NCI-H510A (cell line): Measurements from ENCODE around the gene CYFIP2.
A peak's percentile ranks its signal among the peaks of the same experiment; 100 is the strongest.

Experiments used
- DNase-seq: peaks from one replicate; lab custom pipeline; 2025; lab: John Stamatoyannopoulos, UW

Gene CYFIP2

DNA sequence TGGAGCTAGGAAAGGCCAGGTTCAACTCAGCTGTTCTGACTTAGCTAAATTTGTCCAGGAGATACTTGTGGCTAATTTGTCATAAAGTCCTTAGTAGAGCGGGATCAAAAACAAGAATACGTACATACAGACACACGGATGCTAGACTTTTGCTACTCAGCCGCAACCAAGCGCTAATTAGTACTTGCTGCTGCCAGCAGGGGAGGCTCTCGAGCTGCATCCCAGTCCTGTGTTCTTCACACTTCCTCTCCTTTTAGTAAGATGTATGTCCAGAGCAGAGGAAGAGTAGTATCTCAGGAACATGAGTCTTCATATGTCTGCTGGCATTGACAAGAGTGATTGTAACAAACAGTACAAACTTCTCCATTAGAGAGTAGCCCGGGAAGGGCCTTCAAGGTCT is 58.3 kb downstream of the CYFIP2 start:
- DNase-seq: no peak

DNA sequence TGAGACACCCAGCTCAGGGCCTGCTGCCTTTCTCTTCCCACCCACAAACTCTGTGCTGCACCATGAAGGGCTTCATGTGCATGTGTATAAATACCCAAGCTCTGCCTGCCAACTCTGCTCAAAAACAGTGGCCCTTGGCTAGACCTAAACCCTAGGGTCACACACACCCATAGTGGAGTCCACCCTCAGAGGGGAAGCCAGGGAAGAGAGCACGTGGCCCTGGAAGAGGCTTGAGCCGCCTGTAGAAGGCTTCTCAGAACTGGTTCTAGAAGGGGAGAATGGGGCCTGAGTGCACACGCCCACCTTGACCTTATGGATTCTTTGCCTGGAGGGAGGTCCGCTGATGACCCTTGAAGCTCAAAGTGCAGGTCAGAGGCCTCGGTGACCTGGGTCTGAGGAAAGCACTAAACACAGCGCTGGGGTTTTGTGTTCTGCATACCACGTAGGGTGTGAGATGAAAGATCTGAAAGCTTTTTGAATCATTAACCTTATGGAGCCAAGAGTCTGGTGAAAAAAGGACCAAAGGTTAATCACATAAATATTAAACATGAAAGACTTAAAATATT is 60.6 kb downstream of the CYFIP2 start:
- DNase-seq: no peak

DNA sequence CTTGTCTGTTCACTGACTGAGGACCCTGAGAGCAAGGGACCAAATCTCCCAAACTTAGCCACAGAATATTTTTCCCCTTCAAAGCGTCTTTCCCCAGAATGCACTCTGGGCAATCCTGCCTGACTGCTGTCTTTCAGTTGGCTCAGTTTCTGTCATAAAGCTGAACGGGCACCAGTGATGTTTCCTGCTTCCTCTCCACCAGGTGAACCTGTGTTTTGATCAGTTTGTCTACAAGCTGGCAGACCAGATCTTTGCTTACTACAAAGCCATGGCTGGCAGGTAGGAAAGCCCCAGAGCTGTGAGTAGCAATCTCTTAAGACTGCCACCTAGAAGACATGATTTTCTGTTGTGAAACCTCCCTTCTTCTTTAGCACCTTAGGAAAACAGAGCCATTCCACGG is 61.8 kb downstream of the CYFIP2 start:
- DNase-seq: no peak

DNA sequence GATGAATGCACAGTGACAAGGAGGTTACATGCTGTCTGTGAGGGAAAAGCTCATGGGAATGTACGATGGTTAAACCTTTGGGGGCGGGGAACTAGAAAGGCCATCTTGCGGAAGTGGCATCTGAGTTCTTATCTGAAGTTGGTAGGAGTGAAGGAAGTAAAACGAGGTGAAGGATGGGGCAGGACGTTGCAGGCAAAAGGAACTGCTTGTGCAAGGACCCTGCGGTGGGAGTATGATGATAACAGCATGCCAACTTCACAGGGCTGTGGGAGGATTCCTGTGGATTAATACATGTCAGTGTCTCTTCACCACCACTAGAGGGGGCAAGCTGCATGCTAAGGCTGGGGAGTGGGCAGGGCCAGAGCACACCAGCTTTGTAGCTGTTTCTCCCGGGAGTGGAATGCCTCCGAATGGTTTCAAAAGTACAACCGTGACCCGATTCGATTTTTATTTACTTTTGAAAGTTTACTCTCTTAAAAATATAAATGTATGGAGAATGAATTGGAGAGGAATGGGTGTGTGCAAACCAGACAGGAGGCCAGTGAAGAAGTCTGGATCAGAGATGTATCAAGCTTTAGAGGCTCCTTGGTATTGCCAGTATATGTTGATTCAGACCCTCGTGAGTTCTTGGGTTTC is 62.5 kb downstream of the CYFIP2 start:
- peak; percentile 1 for DNase-seq

DNA sequence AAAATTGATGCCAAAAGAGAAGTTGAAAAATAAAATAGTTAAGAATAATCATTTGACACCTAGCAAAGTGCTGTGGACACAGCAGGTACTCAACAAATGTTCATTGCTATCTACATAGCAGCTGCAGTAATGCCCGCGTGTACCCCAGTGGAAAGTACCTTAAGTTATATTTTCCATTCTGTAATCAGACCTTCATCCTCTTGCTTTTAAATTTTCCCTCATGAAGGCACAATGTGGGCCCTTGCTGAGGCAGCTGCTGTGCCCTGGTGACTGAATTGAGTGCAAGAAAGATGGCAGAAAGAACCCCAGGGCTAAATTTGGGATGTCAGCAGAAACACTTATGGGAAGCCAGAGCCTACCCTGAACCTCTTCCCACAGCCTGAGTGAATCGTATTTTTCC is 65.9 kb downstream of the CYFIP2 start:
- no peak for DNase-seq

DNA sequence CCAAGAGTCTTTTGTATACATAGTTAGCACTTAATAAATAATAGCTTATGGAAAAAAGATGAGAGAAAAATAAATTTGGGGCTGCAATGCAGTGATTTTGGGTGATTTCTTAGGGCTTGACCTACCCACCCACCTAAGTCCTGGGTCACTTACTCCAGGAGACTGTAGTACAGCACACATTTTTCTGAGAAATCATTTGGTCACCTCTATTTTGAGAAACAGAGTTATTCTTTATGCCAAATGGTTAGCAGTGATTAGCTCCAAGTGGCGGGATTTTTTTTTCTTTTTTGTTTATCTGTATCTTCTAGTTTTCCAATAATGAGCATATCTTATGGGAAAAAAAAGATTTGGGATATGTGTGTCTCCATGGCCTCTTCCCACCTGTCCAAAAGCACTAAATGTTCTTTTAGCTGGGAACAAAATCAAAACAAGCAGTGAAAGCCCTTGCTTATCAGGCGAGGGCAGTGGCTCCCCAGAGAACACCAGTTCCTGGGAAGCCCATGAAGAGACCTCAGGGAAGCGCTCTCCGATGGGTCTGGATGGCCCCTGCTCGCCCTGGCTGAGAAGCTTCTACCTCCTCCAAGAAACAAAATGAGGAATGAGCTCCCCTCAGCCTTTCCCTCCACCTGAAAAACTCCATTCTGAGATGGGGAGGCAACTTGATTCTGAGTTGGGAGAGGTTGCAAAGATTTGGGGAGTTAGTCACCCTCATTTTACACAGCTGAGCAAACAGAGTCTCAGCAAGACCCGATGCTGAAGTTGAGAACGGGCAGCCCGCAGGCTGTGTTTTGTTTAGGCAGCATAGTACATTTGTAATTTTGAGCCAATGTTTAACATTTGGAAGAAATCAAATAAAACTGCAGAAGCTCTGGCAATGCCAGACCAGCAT is 69.9 kb downstream of the CYFIP2 start:
- DNase-seq: no peak

DNA sequence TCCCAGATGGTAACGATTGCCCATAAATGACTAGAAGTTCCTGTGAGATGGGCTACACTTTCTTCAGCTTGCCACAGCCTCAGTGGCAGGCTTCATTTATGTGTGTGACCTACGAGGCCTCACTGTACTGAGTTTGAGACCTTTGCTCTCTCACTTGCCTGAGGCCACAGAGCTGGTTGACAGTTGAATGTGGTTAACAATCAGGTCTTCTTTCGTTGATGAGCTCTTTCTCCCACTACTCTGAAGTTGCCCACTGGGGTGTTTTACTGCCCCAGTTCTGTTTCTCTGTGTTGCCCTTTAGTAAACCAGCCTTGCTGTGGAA is 70.5 kb downstream of the CYFIP2 start:
- no peak for DNase-seq

DNA sequence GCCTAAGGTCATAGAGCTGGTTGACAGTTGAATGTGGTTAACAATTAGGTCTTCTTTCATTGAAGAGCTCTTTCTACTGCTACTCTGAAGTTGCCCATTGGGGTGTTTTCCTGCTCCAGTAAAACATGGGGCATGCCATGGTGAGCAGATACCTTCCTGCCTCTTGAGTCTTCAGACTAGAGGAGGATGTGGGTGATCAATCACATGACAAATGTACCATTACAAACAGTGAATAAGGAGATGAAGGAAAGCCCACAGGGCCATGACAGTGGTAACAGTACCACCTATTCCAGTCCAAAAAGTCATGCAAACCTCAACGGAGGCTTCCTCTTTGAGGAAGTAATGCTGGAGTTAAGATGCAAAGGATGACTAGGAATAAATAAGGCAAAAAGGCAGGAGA is 73.5 kb downstream of the CYFIP2 start:
- no peak for DNase-seq

DNA sequence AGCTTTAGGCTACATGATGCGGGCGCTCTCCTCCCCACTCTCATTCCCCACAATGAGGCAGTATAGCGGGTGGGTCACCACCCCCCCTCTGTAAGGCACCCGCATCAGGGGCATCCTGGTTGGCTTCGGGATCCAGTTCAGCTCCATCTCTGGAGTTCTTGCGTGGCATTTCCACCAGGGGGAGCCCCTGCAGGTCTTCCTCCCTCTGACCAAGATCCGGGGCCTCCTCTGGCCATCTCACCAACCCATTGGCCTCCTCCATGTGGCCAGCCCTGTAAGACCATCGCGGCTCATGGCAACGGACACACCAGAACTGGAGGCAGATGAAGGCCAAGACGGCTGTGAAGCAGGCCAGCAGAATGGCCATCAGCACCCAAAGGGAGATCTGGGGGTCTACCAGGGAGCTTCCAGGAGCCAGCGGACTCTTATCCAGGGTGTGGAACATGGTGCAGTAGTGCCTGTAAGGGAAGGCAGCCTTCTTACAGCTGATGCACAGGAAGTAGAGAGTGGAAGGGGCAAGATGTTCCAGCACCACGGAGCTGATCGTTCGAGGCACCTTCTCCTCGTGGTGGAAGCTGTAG is 77.0 kb downstream of the CYFIP2 start:
- DNase-seq: no peak

DNA sequence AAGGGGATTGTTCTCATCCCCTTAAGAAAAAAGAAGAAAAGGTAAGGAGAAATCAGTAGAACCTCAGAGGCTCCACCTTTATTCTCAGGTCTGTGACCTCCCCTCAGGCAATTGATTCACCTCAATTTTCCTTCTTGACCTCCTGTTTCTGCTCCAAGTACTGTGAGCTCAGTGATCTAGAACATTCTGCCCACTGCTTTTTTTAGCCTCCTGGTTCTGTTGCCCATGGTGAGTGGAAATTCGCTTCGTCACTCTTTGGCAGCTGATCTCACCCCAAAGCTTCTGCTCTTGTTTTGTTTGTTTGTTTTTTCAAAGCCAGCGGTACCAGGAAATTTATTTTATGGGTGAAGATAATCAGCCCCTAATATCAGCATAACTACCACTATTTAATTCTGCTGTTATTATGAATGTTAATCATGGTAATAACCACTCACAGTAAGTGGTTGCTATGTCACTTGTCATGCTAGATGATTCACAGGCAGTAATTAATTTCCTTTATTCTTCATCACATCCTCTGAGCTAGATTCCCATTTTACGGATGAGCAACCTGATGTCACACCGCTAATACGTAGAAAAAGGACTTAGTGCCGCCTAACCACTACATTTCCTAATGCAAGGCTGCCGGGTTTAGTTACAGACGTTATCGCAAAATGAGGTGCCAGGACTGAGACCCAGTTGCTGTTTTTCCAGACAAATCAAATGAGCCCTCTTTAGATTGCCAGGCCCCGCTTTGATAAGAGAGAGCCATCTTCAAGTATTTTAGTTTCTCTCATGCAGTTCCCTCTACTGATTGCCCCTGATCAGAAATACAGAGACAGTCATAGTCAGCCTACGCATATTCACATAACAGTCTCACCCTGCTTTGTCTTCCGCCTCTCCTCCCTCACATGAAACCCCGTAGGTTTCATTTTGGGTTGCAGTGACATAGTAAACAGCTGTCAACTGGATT is 78.2 kb downstream of the CYFIP2 start:
- no peak for DNase-seq

DNA sequence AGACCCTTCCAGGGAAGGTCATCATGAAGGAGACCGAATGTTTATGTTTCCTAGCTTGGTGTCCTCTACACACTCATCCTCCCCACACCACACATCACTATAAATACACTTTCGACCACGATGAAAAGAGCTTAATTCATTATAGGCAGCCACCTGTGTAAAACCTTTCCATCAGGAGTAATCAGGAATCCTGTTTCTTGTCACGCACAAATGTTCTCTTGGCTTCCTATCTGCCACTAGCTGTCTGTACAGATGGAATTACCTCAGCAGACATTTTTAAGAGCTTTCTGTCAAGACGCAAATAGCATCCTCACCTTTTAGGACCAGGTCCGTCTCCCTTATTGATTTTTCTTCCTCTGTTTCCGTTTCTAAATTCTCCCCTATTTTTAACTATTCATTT is 79.1 kb downstream of the CYFIP2 start:
- DNase-seq: no peak

DNA sequence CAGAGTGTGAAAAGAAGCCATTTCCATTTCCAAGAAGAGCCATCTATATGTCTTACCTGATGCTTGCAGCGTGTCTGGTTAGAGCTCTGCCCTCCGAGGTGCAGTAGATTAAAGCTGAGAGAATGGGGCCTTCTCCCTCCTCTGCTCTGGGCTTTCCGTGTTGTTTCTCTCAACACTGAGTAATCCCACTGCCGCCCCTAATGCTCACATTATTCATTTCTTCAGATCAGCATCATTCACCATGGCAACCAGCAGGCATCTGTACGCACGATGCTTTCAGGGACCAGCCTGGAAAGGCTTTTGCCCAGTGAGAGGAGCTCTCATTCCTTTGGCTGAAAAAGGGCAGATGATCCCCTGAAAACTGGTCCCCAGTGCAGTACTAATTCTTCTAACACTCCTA is 79.6 kb downstream of the CYFIP2 start:
- no peak for DNase-seq

DNA sequence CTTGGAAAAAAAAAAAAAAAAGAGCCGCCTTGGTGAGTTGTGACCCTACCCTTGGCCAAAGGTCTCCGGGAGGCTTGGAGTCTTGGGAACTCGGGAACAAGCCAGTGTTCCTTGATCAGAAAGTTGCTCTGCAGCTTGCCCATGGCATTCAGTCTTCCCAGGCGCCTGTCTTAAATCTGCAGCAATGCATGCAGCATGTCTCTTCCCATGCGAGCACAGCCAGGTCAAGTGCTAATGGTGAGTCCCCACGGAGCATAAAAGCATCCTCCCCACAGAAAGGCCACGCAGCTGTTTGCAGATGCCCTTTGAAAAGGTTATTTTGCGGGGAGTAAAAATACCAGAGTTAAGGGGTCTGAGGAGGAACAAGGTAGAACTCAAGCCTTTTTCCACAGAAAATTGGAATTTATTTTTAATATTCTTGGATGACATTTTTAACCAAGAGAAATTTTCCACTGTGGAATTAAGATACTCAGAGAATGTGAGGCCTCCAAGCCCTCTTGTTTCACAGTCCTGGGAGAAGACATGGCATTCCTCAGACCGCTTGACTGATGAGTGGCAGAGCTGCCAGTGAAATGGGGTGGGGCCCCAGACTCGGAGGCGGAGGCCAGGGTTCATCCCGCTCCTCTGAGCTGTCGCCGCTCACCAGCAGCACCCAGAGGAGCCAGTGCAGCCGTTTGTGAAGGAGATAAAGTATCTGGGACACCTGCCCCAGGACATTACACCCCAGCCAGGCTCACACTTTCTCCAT is 81.6 kb downstream of the CYFIP2 start:
- DNase-seq: no peak

DNA sequence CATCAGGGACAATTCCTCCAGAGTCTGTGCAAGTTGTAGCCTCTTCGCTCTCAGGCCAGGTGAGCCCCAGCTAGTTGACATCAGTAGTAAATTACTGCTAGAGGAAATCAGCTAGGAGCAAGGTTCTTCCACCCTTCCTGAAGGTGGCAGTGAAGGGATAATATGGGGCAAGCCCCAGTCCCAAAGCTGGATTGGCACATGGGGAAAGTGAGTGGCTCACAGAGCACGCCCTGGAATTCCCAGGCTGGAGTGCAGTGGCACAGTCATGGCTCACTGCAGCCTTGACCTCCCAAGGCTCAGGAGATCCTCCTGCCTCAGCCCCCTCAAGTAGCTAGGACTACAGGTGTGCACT is 82.1 kb downstream of the CYFIP2 start:
- no peak for DNase-seq

DNA sequence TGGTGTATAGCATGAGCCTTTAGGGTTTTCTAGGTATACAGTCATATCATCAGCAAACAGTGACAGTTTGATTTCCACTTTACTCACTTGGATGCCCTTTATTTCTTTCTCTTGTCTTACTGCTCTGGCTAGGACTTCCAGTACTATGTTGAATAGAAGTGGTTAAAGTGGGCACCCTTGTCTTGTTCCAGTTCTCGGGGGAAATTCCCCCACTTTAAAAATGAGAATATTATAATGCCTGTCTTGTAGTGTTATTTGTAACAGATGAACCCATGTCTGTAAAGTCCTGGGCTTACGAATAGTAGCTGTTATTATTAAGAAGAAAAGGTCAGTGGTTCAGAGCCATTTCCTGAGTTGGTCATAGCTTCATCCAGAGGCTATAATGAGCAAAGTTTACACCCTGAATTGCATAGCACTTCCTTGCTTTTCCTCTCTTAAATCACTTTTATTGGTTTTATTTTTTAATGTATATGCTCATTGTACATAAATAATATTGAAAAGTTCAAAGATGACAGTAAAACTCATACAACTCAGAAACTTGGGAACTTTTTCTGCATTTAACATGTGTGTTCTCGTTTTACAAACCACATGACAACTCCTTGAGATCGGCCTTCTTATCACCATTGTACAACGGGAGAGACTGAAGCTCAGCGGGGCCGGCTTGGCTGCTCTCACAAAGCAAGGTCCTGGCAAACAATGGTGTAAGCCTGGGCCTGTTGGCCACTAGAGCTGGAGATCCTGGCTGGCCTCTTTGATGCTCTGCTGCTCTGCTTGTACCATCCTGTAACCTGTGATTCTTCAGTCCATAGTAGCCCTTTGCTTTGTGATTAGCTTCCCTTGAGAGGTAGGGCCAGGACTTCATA is 85.2 kb downstream of the CYFIP2 start:
- DNase-seq: no peak

DNA sequence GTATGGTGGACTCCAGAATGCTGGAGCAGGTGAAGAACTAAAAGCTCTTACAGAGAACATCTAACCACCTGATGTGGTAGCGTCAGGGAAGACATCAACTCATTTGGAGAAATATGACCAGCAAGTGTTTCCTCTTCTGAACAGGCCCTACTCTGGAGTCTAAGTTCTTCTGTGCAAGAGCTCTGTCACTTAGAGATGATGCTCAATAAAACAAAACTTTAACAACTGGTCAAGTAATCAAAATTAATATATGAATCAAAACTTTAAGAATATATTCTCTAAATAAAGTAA is 85.8 kb downstream of the CYFIP2 start:
- DNase-seq: no peak

DNA sequence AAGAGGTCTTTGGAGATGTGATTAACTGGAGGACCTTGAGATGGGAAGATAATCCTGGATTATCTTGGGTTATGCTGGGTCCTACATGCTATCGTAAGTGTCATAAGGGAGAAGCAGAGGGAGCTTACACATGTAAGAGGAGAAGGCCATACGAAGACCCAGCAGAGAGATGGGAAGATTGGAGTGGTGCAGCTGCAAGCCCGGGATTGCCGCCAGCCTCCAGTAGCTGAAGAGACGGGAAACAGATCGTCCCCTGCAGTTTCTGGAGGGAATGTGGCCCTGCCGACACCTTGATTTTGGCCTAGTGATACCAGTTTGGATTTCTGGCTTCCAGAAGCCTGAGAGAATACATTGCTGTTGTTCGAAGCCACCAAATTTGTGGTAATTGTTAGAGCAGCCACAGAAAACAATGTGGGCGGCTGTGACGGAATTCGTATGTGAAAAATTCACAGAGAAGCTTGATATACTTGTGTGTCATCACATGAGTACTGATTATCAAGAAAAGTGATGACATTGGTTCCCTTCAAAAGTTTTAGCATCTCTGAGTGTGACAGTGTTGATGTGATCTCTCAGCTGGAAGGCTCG is 86.9 kb downstream of the CYFIP2 start:
- no peak for DNase-seq

DNA sequence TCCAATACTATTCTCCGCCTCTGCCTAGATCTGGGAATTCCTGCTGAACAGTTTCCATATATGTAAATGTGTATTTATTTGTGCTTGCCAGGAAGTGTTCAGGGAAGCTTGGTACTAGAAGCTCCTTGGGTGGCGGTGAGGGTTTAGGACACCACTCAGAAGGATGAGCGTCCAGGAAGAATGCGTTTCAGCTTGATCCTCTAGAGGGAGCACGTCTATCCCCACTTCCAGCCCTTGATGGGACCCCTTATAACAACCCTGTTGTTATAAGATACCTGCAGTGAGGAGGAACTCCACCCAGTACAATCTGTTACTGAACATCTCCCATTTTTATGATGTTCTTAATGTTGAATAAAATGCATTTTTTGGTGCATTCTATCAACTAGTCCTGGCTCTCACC is 88.9 kb downstream of the CYFIP2 start:
- no peak for DNase-seq

DNA sequence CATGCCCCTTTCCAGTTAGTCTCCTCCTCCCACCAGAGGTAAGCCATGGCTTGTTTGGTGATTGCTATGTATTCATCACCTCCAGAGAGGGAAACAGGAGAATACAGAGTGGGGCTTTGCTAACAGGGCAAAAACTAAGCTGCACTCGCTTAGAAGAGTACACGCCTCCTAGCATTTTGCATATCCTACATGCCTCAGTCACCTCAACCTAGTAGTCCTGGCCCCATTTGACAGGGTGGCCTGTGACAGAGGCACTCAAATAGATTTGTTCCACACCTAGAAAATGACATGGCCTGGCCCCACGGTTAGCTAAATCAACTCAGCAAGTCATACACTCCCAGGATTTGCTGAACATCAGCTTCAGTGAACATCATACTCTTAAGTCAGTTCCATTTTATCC is 90.7 kb downstream of the CYFIP2 start:
- no peak for DNase-seq

DNA sequence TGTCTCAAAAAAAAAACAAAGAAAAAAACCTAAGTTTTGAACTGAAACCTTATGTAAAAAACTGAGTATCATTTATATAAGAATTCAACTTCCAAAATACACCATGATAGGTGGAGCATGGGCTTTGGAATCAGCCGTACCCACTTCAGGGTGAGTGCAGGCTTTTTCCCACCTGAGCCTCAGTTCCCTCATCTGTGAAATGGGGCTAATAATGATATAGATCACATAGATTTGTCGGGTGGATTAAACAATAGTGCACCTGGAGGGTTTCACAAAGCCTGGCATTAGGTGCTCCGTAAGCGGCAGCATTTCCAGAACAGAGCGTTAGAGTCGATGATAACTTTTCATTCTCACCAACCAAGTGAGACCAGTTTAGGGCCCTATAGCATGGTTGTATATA is 91.9 kb downstream of the CYFIP2 start:
- DNase-seq: no peak
